Stimulated activated CD4-positive, alpha-beta T cell treated with anti-CD3 and anti-CD28 coated beads, TNF-alpha, amount 100 ng/mL, for 1 hour (primary cell): ENCODE data around the gene TNPO2.

ENCODE experiments used
- DNase-seq, 3 donors: peaks; one replicate each; pipeline ENCODE4 v3.0.0-alpha.2; 2020; ENCODE audit warnings: low read depth in 3 of 3, low spot score in 1 of 3

The TNPO2 gene

GRCh38 chr19:12652219-12652618 is 71.5 kb downstream of the TNPO2 start:
- DNase-seq, result no peak

DNA sequence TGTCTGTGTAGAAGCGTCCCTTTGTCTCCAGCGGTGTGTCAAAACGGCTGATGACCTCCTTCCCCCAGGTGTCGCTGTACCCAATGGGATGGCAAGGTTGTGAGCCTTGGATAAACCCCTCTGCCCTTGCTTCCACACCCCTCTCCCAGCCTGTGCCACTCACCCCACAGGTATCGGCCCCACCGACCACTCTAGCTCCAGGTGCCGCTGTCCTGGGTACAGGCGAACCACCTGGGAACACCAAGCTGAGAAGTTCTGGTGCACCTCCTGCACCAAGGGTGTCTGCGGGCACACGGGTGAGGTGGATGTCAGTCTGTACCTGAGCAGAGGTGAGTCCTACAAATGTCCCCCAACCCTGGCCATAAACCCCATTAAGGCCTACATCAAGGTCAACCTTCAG is 73.8 kb downstream of the TNPO2 start:
- no peak for DNase-seq
